Natural killer cell (primary cell): ENCODE data around the gene PPP3CA. TPM values are rescaled to one million over a fixed set of nuclear protein-coding genes. Genes with fewer than 3 reads are reported as not detected.

Source experiments
- ATAC-seq, 3 donors: fragments of 150-1000 bp in 2 of 3; fragments of 200-7000 bp in 1 of 3; cut with Tn5 transposase; 1 replicate in 1 of 3; 2 replicates in 2 of 3; pipeline ENCODE4 v1.10.0; 2021; ENCODE audit warnings: mild to moderate bottlenecking in 2 of 3, moderate library complexity in 2 of 3
- DNase-seq, 2 donors: peaks; one replicate each; pipeline versions ENCODE4 v3.0.0 to v3.0.0-alpha.2; 2013 to 2021; ENCODE audit warnings: mixed read lengths in 1 of 2
- H3K27ac ChIP-seq: one replicate; pipeline ENCODE4 v1.5.1; 2013; ENCODE audit warnings: mild to moderate bottlenecking, low read length
- H3K27me3 ChIP-seq: one replicate; pipeline ENCODE4 v1.6.1; 2013; ENCODE audit warnings: low read length; ENCODE audit not compliant: control insufficient read depth, insufficient read depth
- H3K36me3 ChIP-seq: one replicate; pipeline ENCODE4 v1.6.1; 2013; ENCODE audit warnings: low read length; ENCODE audit not compliant: control insufficient read depth, insufficient read depth
- H3K4me1 ChIP-seq: one replicate; pipeline ENCODE4 v1.6.1; 2013; ENCODE audit warnings: low read length; ENCODE audit not compliant: control insufficient read depth, insufficient read depth
- H3K4me3 ChIP-seq: one replicate; pipeline ENCODE4 v1.5.1; 2013; ENCODE audit warnings: low read length
- H3K9me3 ChIP-seq: one replicate; pipeline ENCODE4 v1.6.1; 2013; ENCODE audit warnings: low read length; ENCODE audit not compliant: control insufficient read depth, insufficient read depth
- H3K27ac Mint-ChIP-seq, 2 donors: one replicate each; pipeline ENCODE4 v1.8.0; 2022; ENCODE audit warnings: mild to moderate bottlenecking in 2 of 2, mixed read lengths in 2 of 2, moderate library complexity in 1 of 2
- H3K27me3 Mint-ChIP-seq, 2 donors: one replicate each; pipeline ENCODE4 v1.8.0; 2022; ENCODE audit warnings: low read depth in 2 of 2, mixed read lengths in 2 of 2
- H3K36me3 Mint-ChIP-seq: one replicate; pipeline ENCODE4 v1.8.0; 2022; ENCODE audit warnings: mixed read lengths
- H3K4me1 Mint-ChIP-seq, 2 donors: one replicate each; pipeline ENCODE4 v1.8.0; 2022; ENCODE audit warnings: mixed read lengths in 2 of 2
- H3K4me3 Mint-ChIP-seq: one replicate; pipeline ENCODE4 v1.8.0; 2022; ENCODE audit warnings: mild to moderate bottlenecking, moderate library complexity, mixed read lengths
- H3K9me3 Mint-ChIP-seq, 2 donors: one replicate each; pipeline ENCODE4 v1.8.0; 2022; ENCODE audit warnings: mixed read lengths in 2 of 2
- WGBS: methylation state at CpG from one replicate; pipeline ENCODE4 v1.1.7; 2013; ENCODE audit warnings: missing lambda C conversion rate; ENCODE audit not compliant: insufficient coverage; 5-methylcytosine and 5-hydroxymethylcytosine counted together
- intact Hi-C: fragments of 100-400 bp; cut with micrococcal nuclease; formaldehyde crosslinking; loops from one replicate; pipeline ENCODE4 v1.14.2; 2022
- total RNA-seq, 4 donors: library from RNA; stranded (reverse); fragments of 120-200 nt in 1 of 4; gene quantifications; one replicate each; pipeline versions ENCODE4 v1.2.3 to v1.2.4, GENCODE V29; 2013 to 2022
- TF ChIP-seq, protein P1 (sequence below): fragments of 200-600 bp; IDR thresholded peaks from one replicate; pipeline ENCODE4 v1.8.0; 2022; ENCODE audit warnings: antibody characterized with exemption

Gene PPP3CA
- total RNA-seq, 3 donors from 2014 or later (not counting 1 experiment from before 2014, with no cell fraction given), result 53.1 to 73.1 (median 58.0) TPM

- Mint-ChIP-seq H3K9me3 (no peaks in the 10 kb centered on the region), H3K27ac (no peak overlapping the region), H3K27me3 (no peaks in the 10 kb centered on the region), H3K4me1 (peaks cover 33 to 45% of the 10 kb centered on the region in 2 donors), H3K4me3 (no peak overlapping the region), H3K36me3 (no peaks in the 10 kb centered on the region)
- intact Hi-C loops, result no loop called here
- no peaks in the 10 kb centered on the region for H3K4me1 ChIP-seq
- H3K9me3 ChIP-seq, result no peaks in the 10 kb centered on the region
- no peak overlapping the region for H3K4me3 ChIP-seq
- WGBS, result 50% methylated on average over 1 of the region's 1 CpG
- H3K36me3 ChIP-seq, result no peaks in the 10 kb centered on the region
- no peak for DNase-seq
- no peaks in the 10 kb centered on the region for H3K27me3 ChIP-seq
- no peak for ATAC-seq
- H3K27ac ChIP-seq, result no peak overlapping the region
- TF ChIP-seq, protein P1, sequence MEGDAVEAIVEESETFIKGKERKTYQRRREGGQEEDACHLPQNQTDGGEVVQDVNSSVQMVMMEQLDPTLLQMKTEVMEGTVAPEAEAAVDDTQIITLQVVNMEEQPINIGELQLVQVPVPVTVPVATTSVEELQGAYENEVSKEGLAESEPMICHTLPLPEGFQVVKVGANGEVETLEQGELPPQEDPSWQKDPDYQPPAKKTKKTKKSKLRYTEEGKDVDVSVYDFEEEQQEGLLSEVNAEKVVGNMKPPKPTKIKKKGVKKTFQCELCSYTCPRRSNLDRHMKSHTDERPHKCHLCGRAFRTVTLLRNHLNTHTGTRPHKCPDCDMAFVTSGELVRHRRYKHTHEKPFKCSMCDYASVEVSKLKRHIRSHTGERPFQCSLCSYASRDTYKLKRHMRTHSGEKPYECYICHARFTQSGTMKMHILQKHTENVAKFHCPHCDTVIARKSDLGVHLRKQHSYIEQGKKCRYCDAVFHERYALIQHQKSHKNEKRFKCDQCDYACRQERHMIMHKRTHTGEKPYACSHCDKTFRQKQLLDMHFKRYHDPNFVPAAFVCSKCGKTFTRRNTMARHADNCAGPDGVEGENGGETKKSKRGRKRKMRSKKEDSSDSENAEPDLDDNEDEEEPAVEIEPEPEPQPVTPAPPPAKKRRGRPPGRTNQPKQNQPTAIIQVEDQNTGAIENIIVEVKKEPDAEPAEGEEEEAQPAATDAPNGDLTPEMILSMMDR, result no peak
These were observed 170.2 kb downstream of the PPP3CA start for GRCh38 chr4:101177154-101177553.

GRCh38 chr4:101175896-101176676 lies 171.2 kb downstream of the PPP3CA start:
- H3K4me3 Mint-ChIP-seq, result no peak overlapping the region
- no peaks in the 10 kb centered on the region for H3K9me3 Mint-ChIP-seq
- Histone ChIP-seq H3K9me3 (no peaks in the 10 kb centered on the region), H3K4me3 (no peak overlapping the region), H3K4me1 (no peaks in the 10 kb centered on the region), H3K27me3 (no peaks in the 10 kb centered on the region), H3K36me3 (no peaks in the 10 kb centered on the region), H3K27ac (no peak overlapping the region)
- ATAC-seq, result no peak
- peak overlapping the region; percentile 19 to 53 for H3K27ac Mint-ChIP-seq
- H3K4me1 Mint-ChIP-seq, result peaks cover 32 to 46% of the 10 kb centered on the region in 2 donors
- no peaks in the 10 kb centered on the region for H3K27me3 Mint-ChIP-seq
- DNase-seq, result no peak
- WGBS, result 93% methylated on average over 6 of the region's 6 CpGs
- intact Hi-C loops, result no loop called here
- no peaks in the 10 kb centered on the region for H3K36me3 Mint-ChIP-seq
- TF ChIP-seq, protein P1, result no peak

- Histone ChIP-seq H3K27ac (no peak overlapping the region), H3K4me1 (no peaks in the 10 kb centered on the region), H3K9me3 (no peaks in the 10 kb centered on the region), H3K36me3 (no peaks in the 10 kb centered on the region), H3K27me3 (no peaks in the 10 kb centered on the region), H3K4me3 (no peak overlapping the region)
- TF ChIP-seq, protein P1, result no peak
- intact Hi-C loops, result no loop called here
- peak overlapping the region; percentile 19 to 33 for H3K27ac Mint-ChIP-seq
- H3K36me3 Mint-ChIP-seq, result no peaks in the 10 kb centered on the region
- H3K9me3 Mint-ChIP-seq, result no peaks in the 10 kb centered on the region
- ATAC-seq (no peak), DNase-seq (no peak)
- H3K4me3 Mint-ChIP-seq, result no peak overlapping the region
- 73% methylated on average over 2 of the region's 4 CpGs for WGBS
- H3K27me3 Mint-ChIP-seq, result no peaks in the 10 kb centered on the region
- H3K4me1 Mint-ChIP-seq, result peaks cover 32 to 46% of the 10 kb centered on the region in 2 donors
These were observed 172.5 kb downstream of the PPP3CA start for GRCh38 chr4:101174679-101175345.
